Peyer's patch (tissue), 4 donors: ENCODE results near the gene FBXO48. TPM values are rescaled to one million over a fixed set of nuclear protein-coding genes. Genes with fewer than 3 reads are reported as not detected.
"Not testable (repeated sequence)": the region's sequence is repeated elsewhere in the genome, so short reads cannot be mapped to it uniquely, and the experiment has no call there.

Source experiments
- DNase-seq, 3 donors: peaks; one replicate each; pipeline ENCODE4 v3.0.0-alpha.2; 2017 to 2019
- H3K27ac ChIP-seq, 4 donors: fragments of 200-600 bp; sonication (generic); one replicate each; pipeline ENCODE4 v1.5.1; 2016 to 2019
- H3K27me3 ChIP-seq, 2 donors: fragments of 200-600 bp; sonication (generic); one replicate each; pipeline ENCODE4 v1.5.1; 2019
- H3K36me3 ChIP-seq, 3 donors: fragments of 200-600 bp; sonication (generic); one replicate each; pipeline ENCODE4 v1.5.1; 2016 to 2019
- H3K4me1 ChIP-seq, 4 donors: fragments of 200-600 bp; sonication (generic); one replicate each; pipeline ENCODE4 v1.5.1; 2016 to 2019
- H3K4me3 ChIP-seq, 4 donors: fragments of 200-600 bp; sonication (generic); 1 replicate in 3 of 4; 2 replicates in 1 of 4; pipeline ENCODE4 v1.5.1; 2016 to 2019; ENCODE audit warnings: mild to moderate bottlenecking in 1 of 4
- H3K9me3 ChIP-seq, 4 donors: fragments of 200-600 bp; sonication (generic); one replicate each; pipeline ENCODE4 v1.5.1; 2016 to 2019; ENCODE audit warnings: mild to moderate bottlenecking in 1 of 4
- CTCF ChIP-seq, 6 experiments: fragments of 450-650 bp in 4 of 6; fragments of 200-600 bp in 2 of 6; sonication (generic) in 1 of 6; IDR thresholded peaks; one replicate each; pipeline ENCODE4 v1.5.1; 2017 to 2019; ENCODE audit warnings: antibody characterized with exemption in 6 of 6, mild to moderate bottlenecking in 3 of 6, moderate library complexity in 1 of 6
- POLR2A ChIP-seq, 2 donors: fragments of 450-650 bp; IDR thresholded peaks; one replicate each; pipeline ENCODE4 v1.5.1; 2017; ENCODE audit warnings: antibody characterized with exemption in 2 of 2, mild to moderate bottlenecking in 2 of 2, moderate library complexity in 2 of 2
- total RNA-seq, 4 donors: library from RNA; depleted of rRNA; stranded (reverse); fragments of >200 nt; gene quantifications; one replicate each; pipeline ENCODE4 v1.1.0, GENCODE V29; 2016

The FBXO48 gene
- total RNA-seq, 4 donors from 2014 or later, result 0.83 to 2.6 (median 1.4) TPM

DNA sequence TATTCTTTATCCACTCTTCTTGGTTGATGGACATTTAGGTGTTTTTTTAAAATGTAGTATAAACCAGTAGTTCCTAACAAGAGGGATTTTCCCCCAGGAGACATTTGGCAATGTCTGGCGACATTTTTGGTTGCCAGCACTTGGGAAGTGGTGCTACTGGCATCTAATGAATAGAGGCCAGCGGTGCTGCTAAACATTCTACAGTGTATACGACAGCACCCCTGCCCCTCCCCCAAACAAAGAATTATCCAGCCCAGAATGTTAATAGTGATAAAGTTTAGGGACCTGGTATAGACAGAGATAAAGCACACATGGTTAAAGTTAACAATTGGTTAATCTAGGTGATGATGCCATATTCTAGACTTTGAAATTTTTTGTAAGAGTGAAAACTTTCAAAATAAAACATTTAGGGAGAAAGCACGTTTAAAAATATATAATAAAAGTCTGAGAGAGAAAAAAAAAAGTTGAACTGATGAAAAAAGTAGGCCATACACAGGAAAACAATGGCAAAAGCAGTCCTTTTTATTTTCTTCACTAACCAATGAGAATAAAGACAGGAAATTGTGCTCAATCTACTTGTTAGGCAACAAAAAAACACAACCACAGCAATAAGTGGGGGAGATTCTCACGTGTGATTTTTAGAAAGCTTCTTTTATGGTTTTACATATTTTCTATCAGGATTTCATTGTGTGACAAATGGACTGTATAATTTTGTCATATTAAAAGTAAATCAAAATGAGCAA lies 14.8 kb downstream of the FBXO48 start:
- TF ChIP-seq POLR2A (IDR thresholded peaks at IDR 0.05) (no peak), CTCF (IDR thresholded peaks at IDR 0.05) (no peak)
- no peak for DNase-seq
- H3K27ac ChIP-seq, result no peak overlapping the region

DNA sequence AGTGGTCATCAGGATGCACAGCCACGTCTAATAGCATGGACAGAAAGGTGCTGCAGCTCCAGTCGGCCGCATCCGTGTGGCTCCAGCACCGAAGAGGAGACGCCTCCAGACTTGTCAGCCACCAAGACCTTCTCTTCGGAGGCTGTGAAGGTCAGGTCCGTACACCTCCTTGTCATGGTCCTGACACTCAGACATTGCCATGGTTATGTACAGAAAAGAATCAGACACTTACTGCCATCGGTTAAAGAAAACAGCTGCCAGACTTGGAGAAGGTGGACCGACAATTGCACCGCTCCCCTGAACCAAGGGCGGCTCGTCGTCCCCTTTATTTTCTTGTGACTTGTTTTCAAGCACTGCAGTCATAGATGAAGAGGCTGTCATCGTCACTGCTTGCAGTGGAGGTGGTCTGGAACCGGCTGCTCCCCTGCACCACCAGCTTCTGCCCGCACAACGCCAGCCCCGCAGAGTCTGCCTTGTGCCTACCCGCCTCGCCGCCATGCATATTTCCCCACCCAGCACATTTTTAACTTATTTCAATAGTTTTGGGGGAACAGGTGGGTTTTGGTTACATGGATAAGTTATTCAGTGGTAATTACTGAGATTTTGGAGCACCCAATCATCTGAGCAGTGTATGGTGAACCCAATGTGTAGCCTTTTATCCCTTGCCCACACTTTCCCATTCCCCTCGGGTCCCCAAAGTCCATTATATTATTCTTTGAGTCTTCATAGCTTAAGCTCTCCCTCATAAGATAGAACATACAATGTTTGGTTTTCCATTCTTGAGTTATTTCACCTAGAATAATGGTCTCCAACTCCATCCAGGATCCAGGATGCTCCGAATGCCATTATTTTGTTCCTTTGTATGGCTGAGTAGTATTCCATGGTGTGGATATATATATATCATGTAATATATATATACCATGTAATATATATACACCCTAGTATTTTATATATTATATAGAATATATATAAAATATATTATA lies 18.1 kb downstream of the FBXO48 start:
- no peak overlapping the region for H3K27ac ChIP-seq
- H3K4me1 ChIP-seq, result no peaks in the 10 kb centered on the region
- DNase-seq, result no peak
- H3K27me3 ChIP-seq, result no peaks in the 10 kb centered on the region
- no peaks in the 10 kb centered on the region for H3K36me3 ChIP-seq
- no peak overlapping the region for H3K4me3 ChIP-seq
- H3K9me3 ChIP-seq, result no peaks in the 10 kb centered on the region
- TF ChIP-seq POLR2A (IDR thresholded peaks at IDR 0.05), result no peak
- no peak for TF ChIP-seq CTCF (IDR thresholded peaks at IDR 0.05)

More for the DNA sequence above, 14.8 kb downstream of the FBXO48 start:
- Histone ChIP-seq H3K4me3 (no peak overlapping the region), H3K36me3 (no peaks in the 10 kb centered on the region), H3K27me3 (no peaks in the 10 kb centered on the region), H3K4me1 (no peaks in the 10 kb centered on the region), H3K9me3 (no peaks in the 10 kb centered on the region)

DNA sequence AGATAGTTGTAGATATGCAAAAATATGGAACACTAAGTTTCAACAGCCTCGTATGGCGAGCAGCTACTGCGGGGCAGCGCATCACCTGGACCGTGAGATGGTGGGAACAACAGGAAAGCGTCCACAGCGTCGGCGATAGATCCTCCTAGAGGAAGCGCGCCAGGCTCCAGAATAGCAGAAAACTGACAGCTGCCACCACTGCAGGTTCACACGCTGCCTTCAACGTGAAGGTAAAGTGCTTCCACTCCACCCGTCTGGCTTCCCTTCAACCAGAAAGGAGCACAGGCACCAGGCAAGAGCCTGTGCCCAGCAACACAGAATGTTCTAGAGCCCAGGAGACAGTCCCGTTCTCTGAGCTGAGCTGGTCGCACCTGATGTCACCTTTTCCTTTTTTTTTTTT lies 20.0 kb downstream of the FBXO48 start:
- H3K27me3 ChIP-seq, result no peaks in the 10 kb centered on the region
- H3K27ac ChIP-seq, result no peak overlapping the region
- no peak for TF ChIP-seq POLR2A (IDR thresholded peaks at IDR 0.05)
- no peak for TF ChIP-seq CTCF (IDR thresholded peaks at IDR 0.05)
- no peaks in the 10 kb centered on the region for H3K36me3 ChIP-seq
- DNase-seq, result no peak
- no peaks in the 10 kb centered on the region for H3K9me3 ChIP-seq
- no peaks in the 10 kb centered on the region for H3K4me1 ChIP-seq
- H3K4me3 ChIP-seq, result no peak overlapping the region

- not testable (repeated sequence) for H3K36me3 ChIP-seq, H3K4me3 ChIP-seq, H3K27me3 ChIP-seq, DNase-seq, H3K9me3 ChIP-seq, H3K27ac ChIP-seq, H3K4me1 ChIP-seq
Observed at GRCh38 chr2:68446425-68446824, 20.7 kb downstream of the FBXO48 start.

DNA sequence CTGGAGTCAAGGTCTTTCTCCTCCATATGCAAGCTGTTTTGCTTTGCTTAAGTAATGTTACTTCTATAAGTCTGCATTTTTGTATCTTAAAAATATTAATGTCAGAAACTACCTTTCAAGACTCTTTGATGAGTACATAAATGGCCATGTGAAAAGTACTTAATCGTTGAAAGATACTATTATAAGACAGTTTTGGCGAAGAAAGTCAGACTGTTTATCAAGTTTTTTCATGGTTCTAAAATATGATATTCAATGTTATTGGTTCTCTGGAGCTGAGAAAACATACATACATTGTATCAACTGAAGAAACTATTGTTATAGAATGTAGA lies 25.1 kb downstream of the FBXO48 start:
- Histone ChIP-seq H3K27ac (no peak overlapping the region), H3K9me3 (no peaks in the 10 kb centered on the region), H3K36me3 (no peaks in the 10 kb centered on the region), H3K4me1 (peaks cover 0 to 7% (median 3%) of the 10 kb centered on the region in 4 donors), H3K4me3 (no peak overlapping the region), H3K27me3 (no peaks in the 10 kb centered on the region)
- TF ChIP-seq CTCF (IDR thresholded peaks at IDR 0.05), result no peak
- no peak for TF ChIP-seq POLR2A (IDR thresholded peaks at IDR 0.05)
- DNase-seq, result no peak
